GM19395 (cell line): ENCODE measurements around the gene TMEM242.
A peak's percentile ranks its signal among the peaks of the same experiment; 100 is the strongest.

Source experiments
- ATAC-seq: cut with Tn5 transposase; IDR thresholded peaks from one replicate; pipeline ENCODE4 v1.9.1; 2021; ENCODE audit warnings: mild to moderate bottlenecking, moderate library complexity; ENCODE audit not compliant: unreplicated experiment

Gene TMEM242

DNA sequence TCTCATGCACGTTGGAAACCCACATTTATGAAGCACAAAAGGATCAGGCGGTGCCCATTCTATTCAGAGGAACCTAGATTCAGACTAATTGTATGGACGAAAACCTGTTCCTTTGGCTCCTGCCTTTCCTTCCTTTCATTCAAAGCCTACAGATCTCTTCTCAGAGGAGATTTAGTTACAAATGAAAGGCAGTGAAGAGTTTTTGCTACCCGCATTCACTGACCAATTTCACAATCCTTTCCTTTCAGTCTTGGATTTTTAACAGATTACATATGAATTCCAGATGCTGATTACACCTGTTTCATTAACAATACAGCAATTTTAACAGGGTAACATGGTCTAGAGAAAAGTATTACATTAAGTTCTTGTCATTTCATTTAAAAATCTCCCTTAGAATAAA, 32.0 kb downstream of the TMEM242 start:
- ATAC-seq = no peak

DNA sequence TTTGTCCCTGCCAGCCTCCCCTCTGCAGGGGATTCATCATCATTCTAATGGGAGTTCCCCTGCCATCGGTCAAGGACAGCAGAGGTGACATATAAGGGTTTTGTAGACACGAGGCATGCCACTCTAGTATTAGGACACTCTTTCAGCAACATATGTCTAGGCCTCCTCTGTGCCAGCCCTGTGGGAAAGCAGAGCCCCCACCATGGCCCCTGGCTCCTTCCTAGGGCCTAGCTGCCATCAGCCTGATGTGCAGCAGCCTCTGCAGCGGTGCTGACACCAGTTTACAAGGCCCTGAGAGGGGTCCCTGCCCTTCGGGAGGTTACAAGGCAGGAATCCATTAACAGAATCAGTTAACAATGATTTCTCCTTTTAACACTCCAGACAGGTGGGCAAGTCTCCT, 32.5 kb downstream of the TMEM242 start:
- ATAC-seq = no peak

GRCh38 chr6:157289764-157290163, 33.6 kb downstream of the TMEM242 start:
- ATAC-seq = no peak

DNA sequence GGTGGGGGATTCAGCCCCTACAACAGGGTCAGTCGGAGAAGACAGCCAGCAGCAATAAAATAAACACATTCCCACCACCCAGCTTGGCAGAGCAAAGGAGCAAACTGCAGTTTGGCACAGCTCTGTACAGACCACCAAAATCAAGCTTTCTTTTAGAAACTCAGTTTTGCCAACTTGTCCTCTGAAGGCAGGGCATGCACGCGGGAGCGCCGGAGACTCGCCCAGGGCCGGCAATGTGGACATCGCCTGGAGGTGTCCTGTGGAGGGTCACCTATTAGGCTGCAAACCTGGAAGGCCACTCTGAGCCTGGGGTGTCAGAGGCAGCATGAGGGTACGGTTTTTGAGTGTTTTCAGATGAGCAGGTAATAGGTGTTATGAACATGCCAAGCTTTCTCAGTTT, 34.7 kb downstream of the TMEM242 start:
- no peak for ATAC-seq

- ATAC-seq = no peak
Observed at GRCh38 chr6:157287923-157288322, 35.4 kb downstream of the TMEM242 start.

DNA sequence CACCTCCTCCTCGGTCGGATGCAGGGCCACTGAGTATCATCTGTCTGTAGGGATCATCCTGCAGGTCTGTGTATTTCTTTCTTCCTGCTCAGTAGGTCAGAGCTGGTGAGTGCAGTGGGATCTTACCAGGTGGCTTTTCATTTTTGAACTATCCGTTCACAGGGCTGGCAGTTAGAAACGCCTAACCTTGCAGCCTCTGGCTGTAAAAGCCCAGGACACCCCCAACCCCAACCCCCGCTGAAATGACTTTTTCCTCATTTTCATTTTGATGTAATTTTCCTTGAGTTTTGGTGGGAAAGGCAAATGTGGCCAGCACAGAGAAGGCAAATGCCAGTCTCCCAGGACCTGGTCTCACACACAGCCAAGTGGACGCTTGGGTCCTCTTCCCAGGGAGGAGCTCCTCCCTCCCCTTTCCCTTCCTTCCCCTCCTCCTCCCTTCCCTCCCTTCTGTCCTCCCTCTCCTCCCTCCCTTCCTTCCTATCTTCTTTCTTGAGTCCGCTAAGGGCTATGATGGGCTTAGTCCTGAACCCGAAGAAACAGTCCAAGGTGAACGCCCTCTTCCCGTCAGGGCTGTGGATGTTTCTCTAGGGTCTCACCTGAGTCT, 36.0 kb downstream of the TMEM242 start:
- no peak for ATAC-seq

DNA sequence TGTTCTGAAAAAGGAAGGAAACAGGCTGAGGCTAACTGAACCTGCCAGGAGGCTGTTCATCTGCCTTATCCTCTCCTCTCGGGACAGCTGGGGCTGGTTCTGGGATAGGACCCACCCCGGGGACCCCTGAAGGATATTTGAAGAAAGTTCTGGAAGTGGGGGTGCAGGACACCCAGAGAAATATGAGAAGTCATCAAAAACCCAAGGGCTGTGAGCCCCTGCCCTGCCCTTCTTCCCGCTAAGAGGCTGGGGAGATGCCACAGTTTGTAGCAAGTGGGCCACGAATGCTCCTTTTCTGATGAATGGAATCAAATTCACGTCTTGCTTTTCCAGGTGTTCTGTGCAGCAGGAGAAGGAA, 37.9 kb downstream of the TMEM242 start:
- no peak for ATAC-seq

DNA sequence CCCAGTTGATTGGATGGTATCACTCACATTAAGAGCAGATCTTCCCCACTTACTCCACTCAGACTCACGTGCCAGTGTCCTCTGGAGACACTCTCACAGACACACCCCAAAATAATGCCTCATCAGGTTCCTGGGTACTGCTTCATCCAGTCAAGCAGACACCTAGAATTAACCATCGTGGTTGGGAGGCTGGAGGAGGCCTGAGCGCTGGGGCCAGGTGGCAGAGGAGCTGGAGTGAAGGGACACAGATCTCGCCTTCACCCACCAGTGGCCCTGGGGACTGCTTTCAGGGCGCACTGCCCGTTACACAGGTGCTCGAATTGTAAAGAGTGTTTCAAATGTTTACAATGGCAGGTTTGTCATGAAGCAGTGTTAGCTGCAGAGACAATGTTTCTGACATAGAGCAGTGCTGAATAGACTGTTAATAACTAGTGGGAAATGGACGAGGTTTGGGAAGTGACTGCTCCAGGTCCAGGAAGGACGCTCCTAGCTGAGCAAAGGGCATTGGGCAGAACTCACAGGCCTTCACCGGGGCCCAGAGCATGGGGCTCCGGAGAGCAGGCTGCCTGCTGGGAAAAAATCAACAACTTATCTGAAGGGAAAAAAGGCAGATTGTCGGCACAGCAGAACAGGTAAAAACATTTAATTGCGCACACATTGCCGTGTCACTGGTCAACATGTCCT, 38.4 kb downstream of the TMEM242 start:
- no peak for ATAC-seq

- ATAC-seq = no peak
Observed at GRCh38 chr6:157283900-157284737, 39.2 kb downstream of the TMEM242 start.

DNA sequence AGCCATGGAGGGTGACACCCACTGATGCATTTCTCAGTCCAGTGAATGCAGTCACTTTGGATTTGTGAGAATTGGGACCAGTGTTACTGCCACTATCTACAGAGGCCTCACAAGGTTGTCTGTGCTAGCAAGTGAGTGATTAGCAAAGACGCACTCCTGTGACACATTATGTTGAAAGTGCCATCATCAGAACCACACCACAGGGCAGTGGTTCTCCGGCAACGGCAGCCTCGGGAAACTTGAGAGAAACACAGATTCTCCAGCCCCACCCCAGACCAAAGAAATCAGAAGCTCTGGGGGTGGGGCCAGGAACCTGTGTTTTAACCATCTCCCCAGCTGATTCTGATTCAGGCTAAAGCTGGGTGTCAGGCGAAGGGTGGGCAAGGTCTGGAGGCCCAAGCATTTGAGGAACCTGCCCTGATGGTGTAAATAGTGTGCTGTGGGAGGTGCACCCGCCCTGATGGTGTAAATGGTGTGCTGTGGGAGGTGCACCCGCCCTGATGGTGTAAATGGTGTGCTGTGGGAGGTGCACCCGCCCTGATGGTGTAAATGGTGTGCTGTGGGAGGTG, 39.9 kb downstream of the TMEM242 start:
- no peak for ATAC-seq

GRCh38 chr6:157282284-157282683, 41.0 kb downstream of the TMEM242 start:
- ATAC-seq = no peak

DNA sequence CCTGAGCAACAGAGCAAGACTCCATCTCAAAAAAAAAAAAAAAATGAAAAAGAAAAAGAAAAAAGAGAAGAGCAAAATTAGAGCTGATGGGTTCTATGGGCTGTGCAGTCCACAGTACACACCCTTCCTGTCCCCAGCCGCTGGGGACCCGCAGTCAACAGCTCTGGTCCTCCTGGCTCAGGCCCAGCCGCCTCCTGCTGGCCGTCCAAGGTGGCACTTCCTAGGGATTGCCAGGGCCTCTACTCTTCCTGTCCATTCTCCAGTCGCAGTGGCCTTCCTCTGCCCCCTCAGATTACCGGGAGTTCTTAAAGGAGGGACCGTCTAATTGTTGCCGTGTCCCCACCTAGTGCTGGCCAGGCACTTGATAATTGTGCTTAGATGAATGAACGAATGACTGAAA, 41.7 kb downstream of the TMEM242 start:
- ATAC-seq = no peak

DNA sequence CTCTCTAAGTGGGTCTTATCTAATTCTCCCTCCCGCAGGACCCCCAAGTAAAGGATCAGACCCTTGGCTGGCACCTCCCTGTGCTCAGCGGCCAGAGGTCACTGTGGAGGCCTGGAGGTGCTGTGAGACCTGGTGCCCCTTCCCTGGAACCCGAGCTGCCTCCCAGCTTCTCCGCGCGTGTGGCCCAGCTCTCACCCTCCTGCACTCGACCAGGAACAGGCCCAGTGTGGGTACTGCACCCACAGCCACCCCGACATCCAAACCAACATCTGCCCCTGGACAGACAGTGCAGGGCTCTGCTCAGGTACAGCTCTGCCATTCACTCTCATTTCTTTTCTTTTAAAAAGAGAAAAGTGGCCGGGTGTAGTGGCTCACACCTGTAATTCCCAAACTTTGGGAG, 42.4 kb downstream of the TMEM242 start:
- no peak for ATAC-seq

DNA sequence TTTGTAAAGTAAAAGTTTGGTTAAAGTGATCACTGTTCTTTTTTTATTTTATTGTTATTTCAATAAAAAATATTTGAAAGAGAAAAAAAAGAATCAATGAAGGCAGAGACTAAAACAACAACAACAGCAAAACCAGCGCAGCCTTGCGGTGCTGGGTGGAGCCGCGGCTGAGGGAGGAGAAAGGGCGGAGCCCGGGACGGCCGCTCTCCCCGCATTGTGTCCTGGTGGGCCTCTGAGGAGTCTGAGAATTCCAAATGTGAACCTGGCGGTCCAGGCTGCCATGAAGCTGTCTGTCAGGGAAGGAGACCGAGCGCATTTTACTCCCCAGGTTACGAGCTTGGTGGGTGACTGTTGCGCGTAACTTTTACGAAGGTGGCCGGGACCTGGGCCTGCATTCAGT, 43.2 kb downstream of the TMEM242 start:
- no peak for ATAC-seq

- ATAC-seq = no peak
Observed at GRCh38 chr6:157278171-157278570, 45.1 kb downstream of the TMEM242 start.

- ATAC-seq = no peak
Observed at GRCh38 chr6:157276731-157277130, 46.6 kb downstream of the TMEM242 start.

GRCh38 chr6:157276134-157276532, 47.2 kb downstream of the TMEM242 start:
- no peak for ATAC-seq

- peak; percentile 91 for ATAC-seq
Observed at GRCh38 chr6:157274471-157275226, 48.7 kb downstream of the TMEM242 start.

DNA sequence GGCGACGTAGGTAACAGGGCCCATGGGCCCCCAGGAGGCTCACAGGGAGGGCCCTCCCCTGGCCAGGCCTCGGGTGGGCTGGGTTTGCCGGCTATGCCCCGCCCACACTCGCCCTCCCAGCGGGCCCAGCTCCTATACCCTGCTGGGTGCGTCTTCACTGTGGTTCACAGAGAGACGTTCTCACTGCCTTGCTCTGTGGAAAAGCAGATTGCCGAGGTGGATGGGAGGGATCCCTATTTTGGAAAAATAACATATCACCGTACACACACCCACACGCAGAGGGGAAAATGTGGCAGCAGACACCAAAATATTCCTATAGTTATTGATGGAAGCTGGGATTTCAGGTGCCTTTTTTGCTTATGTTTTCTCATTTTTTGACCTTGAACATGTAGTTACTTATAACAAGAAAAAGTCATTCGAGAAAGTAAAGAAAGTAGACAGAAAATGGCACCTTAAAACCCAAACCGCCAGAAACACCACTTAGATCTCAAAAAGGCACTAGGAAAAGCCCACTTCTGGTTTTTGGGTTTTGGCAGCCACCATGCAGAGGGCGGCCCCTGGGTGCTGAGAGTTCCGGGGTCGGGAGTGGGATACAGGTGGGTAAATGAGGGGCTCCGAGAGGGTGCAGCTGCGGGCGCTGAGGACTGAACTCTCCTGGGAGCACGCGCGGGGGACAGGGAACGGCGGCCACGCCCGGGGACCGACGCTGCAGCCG, 49.4 kb downstream of the TMEM242 start:
- ATAC-seq = peak; percentile 42
